Subcutaneous adipose tissue (tissue), 4 donors: Measurements from ENCODE around the gene STK33. TPM values are rescaled to one million over a fixed set of nuclear protein-coding genes. Genes with fewer than 3 reads are reported as not detected.

Source experiments
- CTCF ChIP-seq: fragments of 450-650 bp; IDR thresholded peaks from one replicate; pipeline ENCODE4 v1.5.1; 2016; ENCODE audit warnings: low read depth, mild to moderate bottlenecking, control low read depth, antibody characterized with exemption, moderate library complexity
- total RNA-seq, 4 donors: library from RNA; depleted of rRNA; stranded (reverse); fragments of >200 nt; gene quantifications; one replicate each; pipeline ENCODE4 v1.1.0, GENCODE V29; 2016

The STK33 gene
- total RNA-seq, 4 donors from 2014 or later: 0.33 to 3.1 (median 0.62) TPM

- no peak for TF ChIP-seq CTCF
These were observed 221.2 kb downstream of the STK33 start for GRCh38 chr11:8372641-8373381.

GRCh38 chr11:8371516-8371884 lies 222.5 kb downstream of the STK33 start:
- no peak for TF ChIP-seq CTCF

- TF ChIP-seq CTCF: no peak
These were observed 223.1 kb downstream of the STK33 start for GRCh38 chr11:8370812-8371515.

- no peak for TF ChIP-seq CTCF
These were observed 224.3 kb downstream of the STK33 start for GRCh38 chr11:8369592-8370205.

- no peak for TF ChIP-seq CTCF
These were observed 225.3 kb downstream of the STK33 start for GRCh38 chr11:8368772-8369171.

GRCh38 chr11:8368194-8368593 lies 225.8 kb downstream of the STK33 start:
- no peak for TF ChIP-seq CTCF

GRCh38 chr11:8366316-8366715 lies 227.7 kb downstream of the STK33 start:
- TF ChIP-seq CTCF: no peak
